ENCODE results near the gene RANBP10. TPM values are rescaled to one million over a fixed set of nuclear protein-coding genes. Genes with fewer than 3 reads are reported as not detected.

Gene RANBP10
- 10 to 100 TPM in 2 of 3 donors, 1 to 10 TPM in 1; 7.7 to 13.2 (median 13.1) TPM for total RNA-seq

DNA sequence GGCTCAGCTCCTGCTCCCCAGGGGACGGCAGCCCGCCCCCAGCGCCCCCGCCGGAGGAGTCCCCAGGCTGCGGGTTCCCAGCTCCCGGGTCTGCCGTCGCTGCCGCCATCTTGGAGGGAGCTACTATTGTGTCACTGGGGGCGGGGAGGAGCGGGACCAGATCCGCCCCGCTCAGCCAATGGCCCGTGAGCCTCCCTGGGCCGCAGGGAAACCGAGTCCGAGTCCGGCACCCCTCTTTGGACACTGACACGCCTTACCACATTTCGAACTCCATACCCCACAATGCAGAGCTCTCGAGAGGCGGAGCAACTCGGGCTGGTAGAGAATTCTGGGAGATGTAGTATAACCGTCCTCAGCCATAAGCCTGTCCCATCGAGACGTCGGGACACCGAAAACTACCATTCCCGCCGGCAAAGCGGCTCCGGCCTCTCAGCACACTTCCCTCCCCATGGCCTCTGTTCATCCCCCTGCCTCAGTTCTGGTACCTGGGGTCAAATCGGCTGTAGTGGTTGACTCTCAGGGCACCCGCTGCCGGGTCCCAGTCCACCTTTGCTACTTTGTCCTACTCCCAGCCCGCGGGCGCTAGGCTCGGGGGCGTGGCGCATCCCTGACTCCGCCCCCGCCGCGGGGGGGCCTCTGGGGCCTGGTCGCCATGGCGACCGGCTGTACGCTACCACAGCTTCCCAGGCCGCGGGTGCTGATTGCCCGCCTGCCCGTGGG is at the start of gene RANBP10, which contains the start of gene TSNAXIP1:
TSS of gene RANBP10 (minus strand) at position 133 of the 720 bp plus-strand sequence. CDS start at position 109, 24 bp downstream.
TSS of gene TSNAXIP1 (plus strand) at position 462 of the 720 bp plus-strand sequence. CDS start 261 bp downstream, outside the sequence.
- Histone ChIP-seq H3K27ac (peak within 1 kb of the TSS; percentile 92), H3K36me3 (no peaks in the 10 kb centered on the region), H3K4me3 (peak within 1 kb of the TSS; percentile 93 to 98 (median 98)), H3K4me1 (peaks cover 0 to 8% of the 10 kb centered on the region in 2 donors), H3K27me3 (no peaks in the 10 kb centered on the region), H3K9me3 (no peaks in the 10 kb centered on the region)
- DNase-seq (ENCODE audit: low spot score in 2 of 2), result peak; percentile 98 to 99
- intact Hi-C loops (cut with DNase I; ENCODE audit: low total_unique reads), result loop anchor here (10.0 kb wide), 1 partner anchor 142 kb away; the partner anchor contains the start of genes ACD, C16orf86, ENKD1 and PARD6A
- TF ChIP-seq POLR2AphosphoS5 (IDR thresholded peaks at IDR 0.05) (peak; percentile 44 to 89 (median 55)), POLR2A (IDR thresholded peaks at IDR 0.05) (peak; percentile 56), CTCF (IDR thresholded peaks at IDR 0.05) (no peak)

- Histone ChIP-seq H3K36me3 (no peaks in the 10 kb centered on the region), H3K4me1 (peaks cover 6 to 12% of the 10 kb centered on the region in 2 donors), H3K4me3 (no peak overlapping the region), H3K27me3 (no peaks in the 10 kb centered on the region), H3K27ac (peak overlapping the region; percentile 68 to 69), H3K9me3 (no peaks in the 10 kb centered on the region)
- TF ChIP-seq POLR2AphosphoS5 (IDR thresholded peaks at IDR 0.05) (no peak), CTCF (IDR thresholded peaks at IDR 0.05) (no peak), POLR2A (IDR thresholded peaks at IDR 0.05) (no peak)
- intact Hi-C loops (cut with DNase I; ENCODE audit: low total_unique reads), result no loop called here
- no peak for DNase-seq (ENCODE audit: low spot score in 2 of 2)
Measured at GRCh38 chr16:67855789-67856188, 49.4 kb upstream of the RANBP10 start.

DNA sequence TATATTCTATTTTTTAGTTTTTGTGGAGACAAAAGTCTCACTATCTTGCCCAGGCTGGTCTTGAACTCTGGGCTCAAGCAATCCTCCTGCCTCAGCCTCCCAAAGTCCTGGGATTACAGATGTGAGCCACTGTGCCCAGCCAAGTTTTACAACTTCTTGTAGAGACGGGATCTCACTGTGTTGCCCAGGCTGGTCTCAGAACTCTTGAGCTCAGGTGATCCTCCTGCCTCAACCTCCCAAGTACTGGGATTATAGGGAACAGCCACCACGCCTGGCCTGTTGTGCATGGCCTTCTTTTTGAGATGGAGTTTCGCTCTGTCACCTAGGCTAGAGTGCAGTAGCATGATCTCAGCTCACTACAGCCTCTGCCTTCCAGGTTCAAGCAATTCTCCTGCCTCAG is 47.3 kb upstream of the RANBP10 start:
- Histone ChIP-seq H3K4me1 (peaks cover 6 to 12% of the 10 kb centered on the region in 2 donors), H3K9me3 (no peaks in the 10 kb centered on the region), H3K4me3 (no peak overlapping the region), H3K36me3 (no peaks in the 10 kb centered on the region), H3K27ac (no peak overlapping the region), H3K27me3 (no peaks in the 10 kb centered on the region)
- DNase-seq (ENCODE audit: low spot score in 2 of 2), result no peak
- TF ChIP-seq POLR2AphosphoS5 (IDR thresholded peaks at IDR 0.05) (no peak), CTCF (IDR thresholded peaks at IDR 0.05) (no peak)
- intact Hi-C loops (cut with DNase I; ENCODE audit: low total_unique reads), result no loop called here

DNA sequence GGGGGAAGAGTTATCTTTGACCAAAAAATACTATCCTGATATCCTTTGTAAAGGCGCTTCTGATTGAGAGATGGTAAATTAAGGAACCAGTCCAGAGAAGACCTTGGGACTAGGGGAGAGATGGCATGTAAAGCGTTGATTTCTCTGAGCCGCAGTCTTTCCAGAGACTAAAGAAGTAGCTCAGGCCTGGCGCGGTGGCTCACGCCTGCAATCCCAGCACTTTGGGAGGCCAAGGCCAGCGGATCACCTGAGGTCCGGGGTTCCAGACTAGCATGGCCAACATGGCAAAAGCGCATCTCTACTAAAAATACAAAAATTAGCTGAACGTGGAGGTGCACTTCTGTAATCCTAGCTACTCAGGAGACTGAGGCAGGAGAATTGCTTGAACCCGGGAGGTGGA is 41.8 kb upstream of the RANBP10 start:
- TF ChIP-seq POLR2A (IDR thresholded peaks at IDR 0.05), result no peak
- no peak for TF ChIP-seq CTCF (IDR thresholded peaks at IDR 0.05)
- Histone ChIP-seq H3K36me3 (no peaks in the 10 kb centered on the region), H3K4me1 (peaks cover 16 to 29% of the 10 kb centered on the region in 2 donors), H3K4me3 (peak overlapping the region; percentile 91 to 98 (median 95)), H3K27me3 (no peaks in the 10 kb centered on the region), H3K9me3 (no peaks in the 10 kb centered on the region), H3K27ac (peak overlapping the region in 1 of 2 donors; percentile 92)
- DNase-seq (ENCODE audit: low spot score in 2 of 2), result no peak
- intact Hi-C loops (cut with DNase I; ENCODE audit: low total_unique reads), result no loop called here

All from breast epithelium (tissue), 4 donors.